ENCODE results near the gene RFX4. TPM values are rescaled to one million over a fixed set of nuclear protein-coding genes. Genes with fewer than 3 reads are reported as not detected.

The RFX4 gene
- total and polyA plus RNA-seq, 2 donors from 2014 or later = not detected

- Histone ChIP-seq H3K4me3 (ENCODE audit: low read length in 3 of 3) (no peak overlapping the region), H3K36me3 (ENCODE audit: control insufficient read depth in 2 of 3, insufficient read depth in 3 of 3, low read length in 3 of 3) (no peaks in the 10 kb centered on the region), H3K9me3 (ENCODE audit: control insufficient read depth in 2 of 3, insufficient read depth in 1 of 3, low read length in 3 of 3) (no peaks in the 10 kb centered on the region), H3K27me3 (ENCODE audit: control insufficient read depth, insufficient read depth, low read length) (peaks cover 52% of the 10 kb centered on the region), H3K4me1 (ENCODE audit: control insufficient read depth in 2 of 3, insufficient read depth in 2 of 3, low read depth in 1 of 3, low read length in 3 of 3) (peaks cover 0 to 14% (median 0%) of the 10 kb centered on the region in 3 donors), H3K9ac (ENCODE audit: low read length in 3 of 3) (no peak overlapping the region), H3K27ac (ENCODE audit: low read depth in 2 of 2, low read length in 2 of 2) (no peak overlapping the region)
- FAIRE-seq (no peak), DNase-seq (no peak)
- intact Hi-C loops (cut with DNase I) = no loop called here
- TF ChIP-seq CTCF (IDR thresholded peaks at IDR 0.05; ENCODE audit: borderline replicate concordance, extremely low read depth, insufficient read depth) = no peak
Measured at GRCh38 chr12:106582249-106582591, 584 bp upstream of the RFX4 start.

DNA sequence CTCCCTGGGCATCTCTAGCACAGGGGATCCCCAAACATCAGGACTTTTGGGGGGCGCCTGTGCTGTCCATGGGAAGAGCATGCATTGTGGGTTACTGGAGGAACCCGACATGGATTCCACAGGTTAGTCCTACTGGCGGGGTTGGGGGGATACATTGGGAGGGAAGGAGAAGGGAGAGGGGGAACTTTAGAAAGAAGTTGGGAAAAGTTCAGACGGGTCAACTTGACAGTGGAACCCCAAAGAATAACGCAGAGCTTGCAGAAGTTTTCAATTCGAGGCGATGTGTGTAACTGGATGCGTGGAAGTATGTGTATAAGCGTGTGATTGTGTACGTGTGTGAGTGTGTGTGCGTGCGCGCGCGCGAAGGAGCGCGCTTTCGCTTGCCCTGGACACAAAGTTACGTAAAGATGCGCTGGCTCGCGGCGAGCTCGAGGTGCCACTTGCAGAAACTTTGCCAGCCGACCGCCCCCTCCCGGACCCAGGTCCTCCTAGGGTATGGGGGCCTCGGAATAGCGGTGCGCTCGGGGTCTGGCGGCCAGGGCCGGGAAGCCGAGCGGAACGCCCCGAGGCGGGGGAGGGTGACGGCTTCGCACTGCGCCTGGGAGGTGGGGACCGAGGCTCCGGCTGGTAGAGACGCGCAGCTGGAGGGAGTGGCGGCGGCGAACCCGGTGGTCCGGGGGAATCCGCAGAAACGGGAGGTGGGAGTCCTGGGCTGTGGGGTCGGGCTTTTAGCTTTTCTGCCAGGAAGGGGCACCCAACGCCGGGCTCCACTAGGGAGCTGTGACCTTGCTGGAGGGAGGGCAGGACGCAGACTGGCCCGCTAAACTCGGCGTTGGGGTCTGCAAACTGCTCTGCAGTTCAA, 669 bp downstream of the RFX4 start:
- Histone ChIP-seq H3K27ac (ENCODE audit: low read depth in 2 of 2, low read length in 2 of 2) (no peak overlapping the region), H3K4me1 (ENCODE audit: control insufficient read depth in 2 of 3, insufficient read depth in 2 of 3, low read depth in 1 of 3, low read length in 3 of 3) (peaks cover 0 to 14% (median 0%) of the 10 kb centered on the region in 3 donors), H3K9ac (ENCODE audit: low read length in 3 of 3) (no peak overlapping the region), H3K4me3 (ENCODE audit: low read length in 3 of 3) (peak overlapping the region; percentile 36 to 53 (median 44)), H3K36me3 (ENCODE audit: control insufficient read depth in 2 of 3, insufficient read depth in 3 of 3, low read length in 3 of 3) (no peaks in the 10 kb centered on the region), H3K27me3 (ENCODE audit: control insufficient read depth, insufficient read depth, low read length) (peaks cover 58% of the 10 kb centered on the region), H3K9me3 (ENCODE audit: control insufficient read depth in 2 of 3, insufficient read depth in 1 of 3, low read length in 3 of 3) (no peaks in the 10 kb centered on the region)
- intact Hi-C loops (cut with DNase I) = no loop called here
- DNase-seq (peak; percentile 52 to 73 (median 62)), FAIRE-seq (no peak)
- TF ChIP-seq CTCF (IDR thresholded peaks at IDR 0.05; ENCODE audit: borderline replicate concordance, extremely low read depth, insufficient read depth) = no peak

- Histone ChIP-seq H3K4me3 (ENCODE audit: low read length in 3 of 3) (no peak overlapping the region), H3K9me3 (ENCODE audit: control insufficient read depth in 2 of 3, insufficient read depth in 1 of 3, low read length in 3 of 3) (no peaks in the 10 kb centered on the region), H3K27ac (ENCODE audit: low read depth in 2 of 2, low read length in 2 of 2) (no peak overlapping the region), H3K27me3 (ENCODE audit: control insufficient read depth, insufficient read depth, low read length) (peaks cover 63% of the 10 kb centered on the region), H3K36me3 (ENCODE audit: control insufficient read depth in 2 of 3, insufficient read depth in 3 of 3, low read length in 3 of 3) (no peaks in the 10 kb centered on the region), H3K9ac (ENCODE audit: low read length in 3 of 3) (no peak overlapping the region), H3K4me1 (ENCODE audit: control insufficient read depth in 2 of 3, insufficient read depth in 2 of 3, low read depth in 1 of 3, low read length in 3 of 3) (peaks cover 0 to 14% (median 0%) of the 10 kb centered on the region in 3 donors)
- no peak for TF ChIP-seq CTCF (IDR thresholded peaks at IDR 0.05; ENCODE audit: borderline replicate concordance, extremely low read depth, insufficient read depth)
- intact Hi-C loops (cut with DNase I) = no loop called here
- DNase-seq = peak; percentile 36 to 72 (median 59)
- FAIRE-seq = no peak
Measured at GRCh38 chr12:106584104-106585064, 1.6 kb downstream of the RFX4 start.
